ENCODE data around the gene ANKRD23. TPM values are rescaled to one million over a fixed set of nuclear protein-coding genes. Genes with fewer than 3 reads are reported as not detected.
A peak's percentile ranks its signal among the peaks of the same experiment; 100 is the strongest.
"Not testable (repeated sequence)": the region's sequence is repeated elsewhere in the genome, so short reads cannot be mapped to it uniquely, and the experiment has no call there.

ANKRD23 gene
- polyA plus RNA-seq, 2 donors: 1.2 to 5.0 TPM

GRCh38 chr2:96864343-96865091 is 20.7 kb upstream of the ANKRD23 start:
- no peaks in the 10 kb centered on the region for H3K9me3 ChIP-seq (ENCODE audit: control insufficient read depth in 2 of 2, insufficient read depth in 1 of 2, low read depth in 1 of 2, low read length in 1 of 2)
- H3K27me3 ChIP-seq (ENCODE audit: control insufficient read depth in 1 of 2, insufficient read depth in 2 of 2, low read length in 2 of 2): no peaks in the 10 kb centered on the region
- H3K4me1 ChIP-seq (ENCODE audit: control insufficient read depth in 2 of 2, insufficient read depth in 2 of 2, low read length in 1 of 2): peaks cover 15 to 16% of the 10 kb centered on the region in 2 donors
- no peak overlapping the region for H3K4me3 ChIP-seq (ENCODE audit: low read depth in 1 of 2, low read length in 2 of 2)
- H3K36me3 ChIP-seq (ENCODE audit: control insufficient read depth in 2 of 2, insufficient read depth in 2 of 2, low read length in 1 of 2): peaks cover 11 to 65% of the 10 kb centered on the region in 2 donors
- 75 to 76% methylated on average over 23 to 25 of the region's 25 CpGs for WGBS, 2 donors
- no peak overlapping the region for H3K27ac ChIP-seq (ENCODE audit: low read depth in 2 of 2, low read length in 1 of 2)

GRCh38 chr2:96863575-96864342 is 19.9 kb upstream of the ANKRD23 start:
- WGBS, 2 donors: 81% methylated on average over 19 of the region's 19 CpGs
- Histone ChIP-seq H3K27ac (ENCODE audit: low read depth in 2 of 2, low read length in 1 of 2) (no peak overlapping the region), H3K27me3 (ENCODE audit: control insufficient read depth in 1 of 2, insufficient read depth in 2 of 2, low read length in 2 of 2) (no peaks in the 10 kb centered on the region), H3K9me3 (ENCODE audit: control insufficient read depth in 2 of 2, insufficient read depth in 1 of 2, low read depth in 1 of 2, low read length in 1 of 2) (no peaks in the 10 kb centered on the region), H3K4me1 (ENCODE audit: control insufficient read depth in 2 of 2, insufficient read depth in 2 of 2, low read length in 1 of 2) (peaks cover 15 to 16% of the 10 kb centered on the region in 2 donors), H3K36me3 (ENCODE audit: control insufficient read depth in 2 of 2, insufficient read depth in 2 of 2, low read length in 1 of 2) (peaks cover 11 to 65% of the 10 kb centered on the region in 2 donors), H3K4me3 (ENCODE audit: low read depth in 1 of 2, low read length in 2 of 2) (no peak overlapping the region)

- not testable (repeated sequence) for H3K27me3 ChIP-seq (ENCODE audit: control insufficient read depth in 1 of 2, insufficient read depth in 2 of 2, low read length in 2 of 2); H3K4me3 ChIP-seq (ENCODE audit: low read depth in 1 of 2, low read length in 2 of 2); H3K9me3 ChIP-seq (ENCODE audit: control insufficient read depth in 2 of 2, insufficient read depth in 1 of 2, low read depth in 1 of 2, low read length in 1 of 2); H3K27ac ChIP-seq (ENCODE audit: low read depth in 2 of 2, low read length in 1 of 2)
- WGBS, 2 donors: 86 to 92% methylated on average over 4 of the region's 4 CpGs
- Histone ChIP-seq H3K4me1 (ENCODE audit: control insufficient read depth in 2 of 2, insufficient read depth in 2 of 2, low read length in 1 of 2) (peaks cover 15 to 16% of the 10 kb centered on the region in 2 donors), H3K36me3 (ENCODE audit: control insufficient read depth in 2 of 2, insufficient read depth in 2 of 2, low read length in 1 of 2) (peaks cover 11 to 65% of the 10 kb centered on the region in 2 donors)
Measured at GRCh38 chr2:96863056-96863455, 19.2 kb upstream of the ANKRD23 start.

GRCh38 chr2:96861074-96861473 is 17.3 kb upstream of the ANKRD23 start:
- no peak overlapping the region for H3K27ac ChIP-seq (ENCODE audit: low read depth in 2 of 2, low read length in 1 of 2)
- 82 to 84% methylated on average over 17 of the region's 17 CpGs for WGBS, 2 donors

GRCh38 chr2:96860065-96861029 is 16.5 kb upstream of the ANKRD23 start:
- H3K4me1 ChIP-seq (ENCODE audit: control insufficient read depth in 2 of 2, insufficient read depth in 2 of 2, low read length in 1 of 2): peaks cover 0 to 4% of the 10 kb centered on the region in 2 donors
- no peaks in the 10 kb centered on the region for H3K9me3 ChIP-seq (ENCODE audit: control insufficient read depth in 2 of 2, insufficient read depth in 1 of 2, low read depth in 1 of 2, low read length in 1 of 2)
- H3K36me3 ChIP-seq (ENCODE audit: control insufficient read depth in 2 of 2, insufficient read depth in 2 of 2, low read length in 1 of 2): peaks cover 10 to 44% of the 10 kb centered on the region in 2 donors
- WGBS, 2 donors: 51 to 64% methylated on average over 38 of the region's 38 CpGs
- peak overlapping the region; percentile 38 to 48 for H3K27ac ChIP-seq (ENCODE audit: low read depth in 2 of 2, low read length in 1 of 2)
- no peaks in the 10 kb centered on the region for H3K27me3 ChIP-seq (ENCODE audit: control insufficient read depth in 1 of 2, insufficient read depth in 2 of 2, low read length in 2 of 2)
- H3K4me3 ChIP-seq (ENCODE audit: low read depth in 1 of 2, low read length in 2 of 2): no peak overlapping the region

More at GRCh38 chr2:96861074-96861473, 17.3 kb upstream of the ANKRD23 start:
- Histone ChIP-seq H3K27me3 (ENCODE audit: control insufficient read depth in 1 of 2, insufficient read depth in 2 of 2, low read length in 2 of 2) (no peaks in the 10 kb centered on the region), H3K4me1 (ENCODE audit: control insufficient read depth in 2 of 2, insufficient read depth in 2 of 2, low read length in 1 of 2) (peaks cover under 1 to 8% of the 10 kb centered on the region in 2 donors), H3K9me3 (ENCODE audit: control insufficient read depth in 2 of 2, insufficient read depth in 1 of 2, low read depth in 1 of 2, low read length in 1 of 2) (no peaks in the 10 kb centered on the region), H3K36me3 (ENCODE audit: control insufficient read depth in 2 of 2, insufficient read depth in 2 of 2, low read length in 1 of 2) (peaks cover 11 to 51% of the 10 kb centered on the region in 2 donors), H3K4me3 (ENCODE audit: low read depth in 1 of 2, low read length in 2 of 2) (no peak overlapping the region)

- WGBS, 2 donors: 29 to 46% methylated on average over 4 of the region's 4 CpGs
- Histone ChIP-seq H3K36me3 (ENCODE audit: control insufficient read depth in 2 of 2, insufficient read depth in 2 of 2, low read length in 1 of 2) (peaks cover 7 to 37% of the 10 kb centered on the region in 2 donors), H3K27ac (ENCODE audit: low read depth in 2 of 2, low read length in 1 of 2) (peak overlapping the region; percentile 55 to 82), H3K27me3 (ENCODE audit: control insufficient read depth in 1 of 2, insufficient read depth in 2 of 2, low read length in 2 of 2) (no peaks in the 10 kb centered on the region), H3K4me1 (ENCODE audit: control insufficient read depth in 2 of 2, insufficient read depth in 2 of 2, low read length in 1 of 2) (peaks cover 0 to 4% of the 10 kb centered on the region in 2 donors), H3K4me3 (ENCODE audit: low read depth in 1 of 2, low read length in 2 of 2) (no peak overlapping the region), H3K9me3 (ENCODE audit: control insufficient read depth in 2 of 2, insufficient read depth in 1 of 2, low read depth in 1 of 2, low read length in 1 of 2) (no peaks in the 10 kb centered on the region)
Measured at GRCh38 chr2:96859681-96860064, 15.9 kb upstream of the ANKRD23 start.

- H3K4me3 ChIP-seq (ENCODE audit: low read depth in 1 of 2, low read length in 2 of 2): no peak overlapping the region
- H3K36me3 ChIP-seq (ENCODE audit: control insufficient read depth in 2 of 2, insufficient read depth in 2 of 2, low read length in 1 of 2): peaks cover 7 to 32% of the 10 kb centered on the region in 2 donors
- H3K27me3 ChIP-seq (ENCODE audit: control insufficient read depth in 1 of 2, insufficient read depth in 2 of 2, low read length in 2 of 2): no peaks in the 10 kb centered on the region
- peaks cover 0 to 4% of the 10 kb centered on the region in 2 donors for H3K4me1 ChIP-seq (ENCODE audit: control insufficient read depth in 2 of 2, insufficient read depth in 2 of 2, low read length in 1 of 2)
- H3K27ac ChIP-seq (ENCODE audit: low read depth in 2 of 2, low read length in 1 of 2): peak overlapping the region; percentile 55 to 82
- no peaks in the 10 kb centered on the region for H3K9me3 ChIP-seq (ENCODE audit: control insufficient read depth in 2 of 2, insufficient read depth in 1 of 2, low read depth in 1 of 2, low read length in 1 of 2)
- WGBS, 2 donors: 49 to 56% methylated on average over 11 of the region's 11 CpGs
Measured at GRCh38 chr2:96859099-96859649, 15.4 kb upstream of the ANKRD23 start.

GRCh38 chr2:96857667-96858372 is 14.0 kb upstream of the ANKRD23 start, which contains the start of gene ANKRD39:
ANKRD39 (minus strand) TSS chr2:96858016; CDS start chr2:96857987, 29 bp downstream.
- H3K27me3 ChIP-seq (ENCODE audit: control insufficient read depth in 1 of 2, insufficient read depth in 2 of 2, low read length in 2 of 2): no peaks in the 10 kb centered on the region
- no peaks in the 10 kb centered on the region for H3K9me3 ChIP-seq (ENCODE audit: control insufficient read depth in 2 of 2, insufficient read depth in 1 of 2, low read depth in 1 of 2, low read length in 1 of 2)
- peak within 1 kb of the TSS; percentile 65 to 68 for H3K4me3 ChIP-seq (ENCODE audit: low read depth in 1 of 2, low read length in 2 of 2)
- peaks cover 7 to 24% of the 10 kb centered on the region in 2 donors for H3K36me3 ChIP-seq (ENCODE audit: control insufficient read depth in 2 of 2, insufficient read depth in 2 of 2, low read length in 1 of 2)
- 0 to 1% methylated on average over 67 to 81 of the region's 81 CpGs for WGBS, 2 donors
- H3K4me1 ChIP-seq (ENCODE audit: control insufficient read depth in 2 of 2, insufficient read depth in 2 of 2, low read length in 1 of 2): peaks cover 0 to 4% of the 10 kb centered on the region in 2 donors
- H3K27ac ChIP-seq (ENCODE audit: low read depth in 2 of 2, low read length in 1 of 2): peak within 1 kb of the TSS; percentile 84 to 87

Data from esophagus (tissue), 2 donors.